Caco-2 (cell line): ENCODE results near the gene HOTAIR. TPM values are rescaled to one million over a fixed set of nuclear protein-coding genes. Genes with fewer than 3 reads are reported as not detected.

Experiments
- BruUV-seq: library from RNA; stranded (reverse); fragments of 400-500 nt; replicated peaks from 2 replicates; lab custom pipeline; 2021; lab: Mats Ljungman, UMichigan
- CTCF ChIA-PET: fragments of 300-600 bp; sonication (Branson Sonifier 250); formaldehyde crosslinking; loops from one replicate; lab custom pipeline; 2022; ENCODE audit warnings: antibody characterized with exemption; lab: Charles Lee
- POLR2A ChIA-PET: fragments of 300-600 bp; sonication (Branson Sonifier 250); formaldehyde crosslinking; loops from one replicate; lab custom pipeline; 2022; ENCODE audit warnings: antibody characterized with exemption; lab: Charles Lee
- DNase-seq, 2 experiments: peaks; one replicate each; pipeline versions ENCODE4 v3.0.0 to v3.0.0-alpha.2; 2020 to 2022
- H3K27me3 ChIP-seq: replicated peaks from 2 replicates; pipeline ENCODE4 v1.6.0; 2011; ENCODE audit warnings: low read length; ENCODE audit not compliant: control insufficient read depth, insufficient read depth
- H3K36me3 ChIP-seq: 2 replicates; pipeline ENCODE4 v1.5.1; 2011; ENCODE audit warnings: low read length; ENCODE audit not compliant: control insufficient read depth, insufficient read depth
- H3K4me1 ChIP-seq: fragments of 250-450 bp; sonication (Bioruptor Pico); 2 replicates; pipeline ENCODE4 v1.5.1; 2020; ENCODE audit warnings: mild to moderate bottlenecking
- H3K4me3 ChIP-seq: 2 replicates; pipeline ENCODE4 v1.5.1; 2011; ENCODE audit warnings: low read depth, mild to moderate bottlenecking, control low read depth, low read length
- H3K9me3 ChIP-seq: fragments of 250-450 bp; sonication (Bioruptor Pico); 2 replicates; pipeline ENCODE4 v1.5.1; 2020; ENCODE audit warnings: mild to moderate bottlenecking, moderate library complexity
- H3K27ac Mint-ChIP-seq: one replicate; pipeline ENCODE4 v1.8.0; 2022; ENCODE audit warnings: mixed read lengths; ENCODE audit not compliant: unreplicated experiment
- H3K27me3 Mint-ChIP-seq: one replicate; pipeline ENCODE4 v1.8.0; 2022; ENCODE audit warnings: mixed read lengths; ENCODE audit not compliant: insufficient read depth, unreplicated experiment
- H3K36me3 Mint-ChIP-seq: one replicate; pipeline ENCODE4 v1.8.0; 2022; ENCODE audit warnings: mild to moderate bottlenecking, mixed read lengths; ENCODE audit not compliant: insufficient read depth, unreplicated experiment
- H3K4me1 Mint-ChIP-seq: one replicate; pipeline ENCODE4 v1.8.0; 2022; ENCODE audit warnings: low read depth, mixed read lengths; ENCODE audit not compliant: unreplicated experiment
- H3K4me3 Mint-ChIP-seq: one replicate; pipeline ENCODE4 v1.8.0; 2022; ENCODE audit warnings: mild to moderate bottlenecking, moderate library complexity, mixed read lengths; ENCODE audit not compliant: unreplicated experiment
- H3K9me3 Mint-ChIP-seq: one replicate; pipeline ENCODE4 v1.8.0; 2022; ENCODE audit warnings: mixed read lengths; ENCODE audit not compliant: unreplicated experiment
- intact Hi-C: fragments of 100-400 bp; cut with micrococcal nuclease; formaldehyde crosslinking; loops from one replicate; pipeline ENCODE4 v1.10.0; 2022; ENCODE audit not compliant: unreplicated experiment
- total RNA-seq: library from RNA; stranded (reverse); gene quantifications from 2 replicates; pipeline ENCODE4 v1.2.3, GENCODE V29; 2022
- TF ChIP-seq, protein P1 (sequence below), 2 experiments: fragments of 200-600 bp in 1 of 2; IDR thresholded peaks; 1 replicate in 1 of 2; 2 replicates in 1 of 2; pipeline versions ENCODE4 v1.5.1 to v1.8.0; 2011 to 2022; ENCODE audit warnings: antibody characterized with exemption in 1 of 2, control low read depth in 1 of 2, inconsistent platforms in 1 of 2, low read depth in 1 of 2, low read length in 1 of 2, mild to moderate bottlenecking in 1 of 2, moderate library complexity in 1 of 2; ENCODE audit not compliant: insufficient read depth in 1 of 2, severe bottlenecking in 1 of 2, unreplicated experiment in 1 of 2

Gene HOTAIR
- total RNA-seq, 1 experiment from 2014 or later: 1.9 TPM

DNA sequence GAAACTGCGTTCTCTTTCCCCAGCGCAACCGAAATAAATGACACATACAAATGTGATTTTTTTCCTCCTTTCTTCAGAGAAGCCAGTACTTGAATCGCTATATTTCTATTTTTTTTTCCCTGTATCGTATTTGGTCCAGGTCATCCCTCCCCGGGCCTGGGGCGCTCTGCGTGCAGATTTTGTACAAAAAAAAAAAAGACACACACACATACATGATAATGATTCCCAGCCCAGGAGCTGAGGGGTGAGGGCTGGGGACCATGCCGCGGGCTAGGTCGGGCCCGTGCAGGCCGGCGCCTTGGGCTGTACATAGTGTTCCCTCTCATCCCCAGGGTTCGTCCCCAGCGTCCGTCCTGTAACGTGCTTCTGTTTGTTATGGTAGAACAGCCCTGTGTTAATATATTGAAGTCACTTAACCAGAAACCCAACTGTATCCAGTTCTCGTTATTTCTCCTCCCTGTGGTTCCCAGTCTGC lies 28.2 kb upstream of the HOTAIR start:
- Histone ChIP-seq H3K4me3 (no peak overlapping the region), H3K4me1 (peaks cover 23% of the 10 kb centered on the region), H3K27me3 (no peaks in the 10 kb centered on the region), H3K9me3 (no peaks in the 10 kb centered on the region), H3K36me3 (no peaks in the 10 kb centered on the region)
- ChIA-PET POLR2A (no interaction called here), CTCF (no interaction called here)
- no peaks in the 10 kb centered on the region for H3K27me3 Mint-ChIP-seq
- no peak overlapping the region for H3K4me3 Mint-ChIP-seq
- peaks cover 7% of the 10 kb centered on the region for H3K4me1 Mint-ChIP-seq
- BruUV-seq: no TSS peak
- intact Hi-C loops: no loop called here
- TF ChIP-seq, protein P1, sequence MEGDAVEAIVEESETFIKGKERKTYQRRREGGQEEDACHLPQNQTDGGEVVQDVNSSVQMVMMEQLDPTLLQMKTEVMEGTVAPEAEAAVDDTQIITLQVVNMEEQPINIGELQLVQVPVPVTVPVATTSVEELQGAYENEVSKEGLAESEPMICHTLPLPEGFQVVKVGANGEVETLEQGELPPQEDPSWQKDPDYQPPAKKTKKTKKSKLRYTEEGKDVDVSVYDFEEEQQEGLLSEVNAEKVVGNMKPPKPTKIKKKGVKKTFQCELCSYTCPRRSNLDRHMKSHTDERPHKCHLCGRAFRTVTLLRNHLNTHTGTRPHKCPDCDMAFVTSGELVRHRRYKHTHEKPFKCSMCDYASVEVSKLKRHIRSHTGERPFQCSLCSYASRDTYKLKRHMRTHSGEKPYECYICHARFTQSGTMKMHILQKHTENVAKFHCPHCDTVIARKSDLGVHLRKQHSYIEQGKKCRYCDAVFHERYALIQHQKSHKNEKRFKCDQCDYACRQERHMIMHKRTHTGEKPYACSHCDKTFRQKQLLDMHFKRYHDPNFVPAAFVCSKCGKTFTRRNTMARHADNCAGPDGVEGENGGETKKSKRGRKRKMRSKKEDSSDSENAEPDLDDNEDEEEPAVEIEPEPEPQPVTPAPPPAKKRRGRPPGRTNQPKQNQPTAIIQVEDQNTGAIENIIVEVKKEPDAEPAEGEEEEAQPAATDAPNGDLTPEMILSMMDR (IDR thresholded peaks at IDR 0.05; ENCODE audit: insufficient read depth in 1 of 2, low read depth in 1 of 2, low read length in 1 of 2, severe bottlenecking in 1 of 2, unreplicated experiment in 1 of 2): no peak
- H3K36me3 Mint-ChIP-seq: no peaks in the 10 kb centered on the region
- no peak overlapping the region for H3K27ac Mint-ChIP-seq
- no peak for DNase-seq
- H3K9me3 Mint-ChIP-seq: no peaks in the 10 kb centered on the region

DNA sequence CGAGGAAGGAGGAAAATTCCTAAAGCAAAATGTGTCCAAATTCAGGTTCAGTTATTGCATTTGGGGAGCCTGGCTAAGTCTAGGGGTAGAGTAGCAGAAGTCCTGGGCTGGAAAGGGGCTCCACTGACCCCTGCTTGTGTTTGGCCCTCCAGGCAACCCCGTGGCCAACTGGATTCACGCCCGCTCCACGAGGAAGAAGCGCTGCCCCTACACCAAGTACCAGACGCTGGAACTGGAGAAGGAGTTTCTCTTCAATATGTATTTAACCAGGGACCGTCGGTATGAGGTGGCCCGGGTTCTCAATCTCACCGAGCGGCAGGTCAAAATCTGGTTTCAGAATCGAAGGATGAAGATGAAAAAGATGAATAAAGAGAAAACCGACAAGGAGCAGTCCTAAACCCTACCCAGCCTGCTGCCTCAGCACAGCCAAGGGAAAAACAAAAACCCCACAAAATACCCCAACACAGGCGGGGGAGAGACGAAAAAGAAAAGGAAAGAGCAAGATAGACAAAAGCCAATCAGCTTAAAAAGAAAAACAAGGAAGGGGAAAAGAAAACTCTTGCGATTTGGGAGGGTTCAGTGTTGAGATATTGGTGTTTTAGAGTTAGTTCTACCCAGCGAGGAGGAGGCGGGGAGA lies 27.6 kb upstream of the HOTAIR start:
- Histone ChIP-seq H3K4me3 (no peak overlapping the region), H3K27me3 (no peaks in the 10 kb centered on the region), H3K4me1 (peaks cover 17% of the 10 kb centered on the region), H3K9me3 (no peaks in the 10 kb centered on the region), H3K36me3 (no peaks in the 10 kb centered on the region)
- H3K36me3 Mint-ChIP-seq: no peaks in the 10 kb centered on the region
- no peak for DNase-seq
- no peaks in the 10 kb centered on the region for H3K27me3 Mint-ChIP-seq
- H3K4me3 Mint-ChIP-seq: no peak overlapping the region
- BruUV-seq: no TSS peak
- intact Hi-C loops: no loop called here
- CTCF ChIA-PET: no interaction called here
- H3K9me3 Mint-ChIP-seq: no peaks in the 10 kb centered on the region
- POLR2A ChIA-PET: no interaction called here
- peaks cover 7% of the 10 kb centered on the region for H3K4me1 Mint-ChIP-seq
- no peak overlapping the region for H3K27ac Mint-ChIP-seq
- TF ChIP-seq, protein P1 (IDR thresholded peaks at IDR 0.05; ENCODE audit: insufficient read depth in 1 of 2, low read depth in 1 of 2, low read length in 1 of 2, severe bottlenecking in 1 of 2, unreplicated experiment in 1 of 2): no peak

DNA sequence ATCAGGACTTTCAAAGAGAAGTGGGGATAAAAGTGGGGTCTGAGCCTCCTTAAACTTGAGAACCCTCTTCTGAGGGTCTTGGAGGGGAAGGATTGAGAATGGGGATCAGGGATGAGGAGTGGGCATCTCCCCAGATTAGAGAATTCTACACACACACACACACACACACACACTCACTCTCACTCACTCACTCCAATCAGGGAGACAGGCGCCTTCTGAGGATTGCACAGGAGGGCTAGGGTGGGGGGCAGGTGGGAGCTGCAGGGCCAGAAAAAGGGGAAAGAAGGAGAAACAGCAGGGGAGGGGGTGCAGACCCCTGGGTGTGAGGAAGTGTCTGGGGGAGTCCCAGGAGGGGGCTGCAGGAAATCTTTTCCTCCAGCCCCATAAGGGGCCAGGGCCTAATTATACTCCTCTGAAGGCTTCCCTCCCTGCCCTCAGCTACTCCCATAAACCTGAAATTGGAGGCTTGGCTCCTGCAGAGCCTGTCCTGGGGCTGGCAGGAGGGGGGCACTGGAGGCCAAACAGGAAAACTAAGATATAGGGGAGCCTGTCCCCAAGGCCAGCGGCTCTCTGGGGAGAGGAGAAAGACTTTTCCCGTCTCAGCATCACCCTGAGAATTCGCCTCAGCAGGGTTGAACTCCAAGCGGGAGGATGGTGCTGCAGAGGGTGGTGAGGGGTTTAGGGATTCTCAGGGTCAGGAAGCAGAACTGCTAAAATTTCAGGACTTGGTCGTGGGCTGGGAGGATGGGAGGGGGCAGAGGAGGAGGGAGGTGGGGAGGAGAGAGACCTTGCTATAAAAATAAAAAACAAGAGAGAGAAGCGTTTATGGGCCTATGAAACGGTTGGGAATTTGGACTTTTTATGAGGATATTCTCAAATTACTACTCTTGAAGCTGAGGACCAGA lies 26.8 kb upstream of the HOTAIR start:
- ChIA-PET CTCF (interaction anchor here (1.1 kb wide), 1 partner anchor 200 kb away, joined by 3 read pairs; no protein-coding TSS in a partner anchor), POLR2A (no interaction called here)
- Histone ChIP-seq H3K4me3 (no peak overlapping the region), H3K9me3 (no peaks in the 10 kb centered on the region), H3K27me3 (no peaks in the 10 kb centered on the region), H3K36me3 (no peaks in the 10 kb centered on the region), H3K4me1 (peaks cover 12% of the 10 kb centered on the region)
- Mint-ChIP-seq H3K4me3 (no peak overlapping the region), H3K36me3 (no peaks in the 10 kb centered on the region), H3K27ac (no peak overlapping the region), H3K27me3 (no peaks in the 10 kb centered on the region), H3K4me1 (peaks cover 7% of the 10 kb centered on the region), H3K9me3 (no peaks in the 10 kb centered on the region)
- BruUV-seq: no TSS peak
- intact Hi-C loops: no loop called here
- no peak for DNase-seq
- TF ChIP-seq, protein P1 (IDR thresholded peaks at IDR 0.05; ENCODE audit: insufficient read depth in 1 of 2, low read depth in 1 of 2, low read length in 1 of 2, severe bottlenecking in 1 of 2, unreplicated experiment in 1 of 2): no peak
